Transverse colon (tissue), 4 donors: Measurements from ENCODE around the gene OAS1. TPM values are rescaled to one million over a fixed set of nuclear protein-coding genes. Genes with fewer than 3 reads are reported as not detected.
"Not testable (repeated sequence)": the region's sequence is repeated elsewhere in the genome, so short reads cannot be mapped to it uniquely, and the experiment has no call there.

Experiments used
- DNase-seq: peaks from one replicate; pipeline ENCODE4 v3.0.0-alpha.2; 2019
- H3K27ac ChIP-seq, 4 donors: fragments of 200-600 bp; sonication (generic); 2 replicates each; pipeline ENCODE4 v1.5.1; 2016 to 2018; ENCODE audit warnings: inconsistent platforms in 4 of 4
- H3K27me3 ChIP-seq: fragments of 200-600 bp; sonication (generic); 2 replicates; pipeline ENCODE4 v1.5.1; 2017; ENCODE audit warnings: inconsistent platforms
- H3K36me3 ChIP-seq, 4 donors: fragments of 200-600 bp; sonication (generic); 2 replicates each; pipeline ENCODE4 v1.5.1; 2017 to 2019; ENCODE audit warnings: inconsistent platforms in 4 of 4
- H3K4me1 ChIP-seq, 4 donors: fragments of 200-600 bp; sonication (generic); 2 replicates each; pipeline ENCODE4 v1.5.1; 2017 to 2020; ENCODE audit warnings: inconsistent platforms in 4 of 4
- H3K4me3 ChIP-seq, 4 donors: fragments of 200-600 bp; sonication (generic); 1 replicate in 1 of 4; 2 replicates in 3 of 4; pipeline versions ENCODE4 v1.5.1 to v1.6.1; 2017 to 2019; ENCODE audit warnings: inconsistent platforms in 4 of 4
- H3K9me3 ChIP-seq, 2 donors: fragments of 200-600 bp; sonication (generic); 2 replicates each; pipeline ENCODE4 v1.5.1; 2017 to 2019; ENCODE audit warnings: inconsistent platforms in 2 of 2
- CTCF ChIP-seq, 5 experiments: fragments of 200-600 bp in 3 of 5; fragments of 450-650 bp in 2 of 5; sonication (generic) in 3 of 5; IDR thresholded peaks; 1 replicate in 2 of 5; 2 replicates in 3 of 5; pipeline ENCODE4 v1.5.1; 2016 to 2017; ENCODE audit warnings: antibody characterized with exemption in 5 of 5, inconsistent platforms in 3 of 5, mild to moderate bottlenecking in 2 of 5, moderate library complexity in 1 of 5
- EP300 ChIP-seq: sonication (generic); formaldehyde crosslinking; IDR thresholded peaks from one replicate; pipeline ENCODE4 v1.6.1; 2017; ENCODE audit warnings: antibody characterized with exemption, low read depth
- POLR2A ChIP-seq: fragments of 450-650 bp; IDR thresholded peaks from one replicate; pipeline ENCODE4 v1.6.1; 2016; ENCODE audit warnings: antibody characterized with exemption, mild to moderate bottlenecking, moderate library complexity
- POLR2AphosphoS5 ChIP-seq, 3 donors: sonication (generic); formaldehyde crosslinking; IDR thresholded peaks; one replicate each; pipeline ENCODE4 v1.6.1; 2016; ENCODE audit warnings: antibody characterized with exemption in 3 of 3
- WGBS, 2 donors: methylation state at CpG; one replicate each; pipeline ENCODE4 v1.1.5; 2018; ENCODE audit warnings: low coverage in 1 of 2; 5-methylcytosine and 5-hydroxymethylcytosine counted together
- in situ Hi-C, 4 donors: fragments of 200-750 bp; cut with MboI; loops; one replicate each; pipeline versions ENCODE4 v1.15.0 to v1.15.1; 2017; ENCODE audit warnings: low sequenced_read_pairs in 3 of 4, low pct_ligation_motif_present in 1 of 4, low pct_unique_long_range_greater_than_20kb in 1 of 4
- intact Hi-C: fragments of 100-400 bp; cut with DNase I; formaldehyde crosslinking; loops from one replicate; pipeline ENCODE4 v1.15.1; 2023; ENCODE audit warnings: low total_unique reads
- total RNA-seq, 4 donors: library from RNA; depleted of rRNA; stranded (reverse); fragments of >200 nt; gene quantifications; one replicate each; pipeline ENCODE4 v1.1.0, GENCODE V29; 2016

The OAS1 gene
- total RNA-seq, 4 donors from 2014 or later = 30.1 to 101 (median 82.1) TPM

- Histone ChIP-seq H3K27me3 (no peaks in the 10 kb centered on the region), H3K4me1 (no peaks in the 10 kb centered on the region), H3K9me3 (peaks cover 0 to 5% of the 10 kb centered on the region in 2 donors), H3K4me3 (no peak overlapping the region), H3K36me3 (peaks cover 0 to 20% (median 0%) of the 10 kb centered on the region in 4 donors), H3K27ac (no peak overlapping the region)
- DNase-seq = no peak
- WGBS, 2 donors = 97% methylated on average over 5 of the region's 5 CpGs; no CpG with 5 or more reads in 1 of the 2 donors
- intact Hi-C loops = no loop called here
- TF ChIP-seq POLR2AphosphoS5 (IDR thresholded peaks at IDR 0.05) (no peak), EP300 (no peak)
- in situ Hi-C loops = no loop called here
These were observed 41.0 kb downstream of the OAS1 start for GRCh38 chr12:112947761-112948160.

DNA sequence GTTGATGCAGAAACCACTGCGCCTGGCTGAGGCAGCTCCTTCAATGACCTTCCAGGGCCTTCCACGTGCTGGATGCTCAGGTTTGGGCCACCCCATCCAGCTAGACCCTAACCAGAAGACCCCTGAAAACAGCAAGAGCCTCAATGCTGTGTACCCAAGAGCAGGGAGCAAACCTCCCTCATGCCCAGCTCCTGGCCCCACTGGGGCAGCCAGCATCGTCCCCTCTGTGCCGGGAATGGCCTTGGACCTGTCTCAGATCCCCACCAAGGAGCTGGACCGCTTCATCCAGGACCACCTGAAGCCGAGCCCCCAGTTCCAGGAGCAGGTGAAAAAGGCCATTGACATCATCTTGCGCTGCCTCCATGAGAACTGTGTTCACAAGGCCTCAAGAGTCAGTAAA lies 42.0 kb downstream of the OAS1 start:
- no peak for TF ChIP-seq POLR2AphosphoS5 (IDR thresholded peaks at IDR 0.05)
- TF ChIP-seq EP300 = no peak
- TF ChIP-seq CTCF (IDR thresholded peaks at IDR 0.05) = no peak
- TF ChIP-seq POLR2A = no peak
- intact Hi-C loops (no loop called here), in situ Hi-C loops (no loop called here)
- peaks cover 0 to 20% (median 0%) of the 10 kb centered on the region in 4 donors for H3K36me3 ChIP-seq
- H3K4me1 ChIP-seq = no peaks in the 10 kb centered on the region
- no peak overlapping the region for H3K4me3 ChIP-seq
- WGBS, 2 donors = 91 to 100% methylated on average over 1 to 7 of the region's 7 CpGs
- no peak for DNase-seq
- peaks cover 0 to 5% of the 10 kb centered on the region in 2 donors for H3K9me3 ChIP-seq
- H3K27ac ChIP-seq = no peak overlapping the region
- no peaks in the 10 kb centered on the region for H3K27me3 ChIP-seq

DNA sequence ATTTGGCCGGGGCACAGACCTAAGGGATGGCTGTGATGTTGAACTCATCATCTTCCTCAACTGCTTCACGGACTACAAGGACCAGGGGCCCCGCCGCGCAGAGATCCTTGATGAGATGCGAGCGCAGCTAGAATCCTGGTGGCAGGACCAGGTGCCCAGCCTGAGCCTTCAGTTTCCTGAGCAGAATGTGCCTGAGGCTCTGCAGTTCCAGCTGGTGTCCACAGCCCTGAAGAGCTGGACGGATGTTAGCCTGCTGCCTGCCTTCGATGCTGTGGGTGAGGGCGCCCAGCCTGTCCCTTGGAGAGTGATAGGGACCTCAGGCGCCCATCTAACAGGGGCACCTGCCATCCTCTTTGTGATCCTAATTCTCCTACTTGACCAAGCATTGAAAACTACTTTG lies 43.9 kb downstream of the OAS1 start:
- no peak overlapping the region for H3K4me3 ChIP-seq
- peaks cover 0 to 5% of the 10 kb centered on the region in 2 donors for H3K9me3 ChIP-seq
- no peaks in the 10 kb centered on the region for H3K27me3 ChIP-seq
- in situ Hi-C loops = no loop called here
- no peaks in the 10 kb centered on the region for H3K4me1 ChIP-seq
- TF ChIP-seq EP300 (no peak), POLR2AphosphoS5 (IDR thresholded peaks at IDR 0.05) (no peak), CTCF (IDR thresholded peaks at IDR 0.05) (no peak), POLR2A (no peak)
- intact Hi-C loops = no loop called here
- WGBS, 2 donors = 91% methylated on average over 11 of the region's 11 CpGs; no CpG with 5 or more reads in 1 of the 2 donors
- H3K27ac ChIP-seq = no peak overlapping the region
- H3K36me3 ChIP-seq = peaks cover 0 to 20% (median 0%) of the 10 kb centered on the region in 4 donors
- no peak for DNase-seq

DNA sequence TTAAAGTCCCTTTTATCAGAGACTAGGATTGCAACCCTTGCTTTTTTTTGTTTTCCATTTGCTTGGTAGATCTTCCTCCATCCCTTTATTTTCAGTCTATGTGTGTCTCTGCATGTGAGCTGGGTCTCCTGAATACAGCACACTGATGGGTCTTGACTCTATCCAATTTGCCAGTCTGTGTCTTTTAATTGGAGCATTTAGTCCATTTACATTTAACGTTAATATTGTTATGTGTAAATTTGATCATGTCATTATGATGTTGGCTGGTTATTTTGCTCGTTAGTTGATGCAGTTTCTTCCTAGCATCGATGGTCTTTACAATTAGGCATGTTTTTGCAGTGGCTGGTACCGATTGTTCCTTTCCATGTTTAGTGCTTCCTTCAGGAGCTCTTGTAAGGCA lies 50.4 kb downstream of the OAS1 start:
- WGBS, 2 donors = 90 to 92% methylated on average over 4 of the region's 4 CpGs
- H3K27ac ChIP-seq, H3K4me1 ChIP-seq, H3K4me3 ChIP-seq, in situ Hi-C loops, H3K9me3 ChIP-seq, H3K27me3 ChIP-seq, intact Hi-C loops, DNase-seq: not testable (repeated sequence)
- peaks cover 0 to 13% (median 0%) of the 10 kb centered on the region in 4 donors for H3K36me3 ChIP-seq

GRCh38 chr12:112961074-112961473 lies 54.3 kb downstream of the OAS1 start:
- intact Hi-C loops = no loop called here
- DNase-seq = no peak

More at GRCh38 chr12:112961074-112961473, 54.3 kb downstream of the OAS1 start:
- in situ Hi-C loops = no loop called here
- no peak overlapping the region for H3K27ac ChIP-seq
- no peak for TF ChIP-seq EP300
- TF ChIP-seq POLR2AphosphoS5 (IDR thresholded peaks at IDR 0.05) = no peak
- TF ChIP-seq POLR2A = no peak
- no peak for TF ChIP-seq CTCF (IDR thresholded peaks at IDR 0.05)
- WGBS, 2 donors = 83 to 100% methylated on average over 1 to 7 of the region's 7 CpGs
- H3K36me3 ChIP-seq = peaks cover 0 to 14% (median 3%) of the 10 kb centered on the region in 4 donors
- H3K4me1 ChIP-seq = no peaks in the 10 kb centered on the region
- no peaks in the 10 kb centered on the region for H3K9me3 ChIP-seq
- no peaks in the 10 kb centered on the region for H3K27me3 ChIP-seq
- no peak overlapping the region for H3K4me3 ChIP-seq
